Left lung (tissue), 10 donors: Measurements from ENCODE around the gene AP1G2. TPM values are rescaled to one million over a fixed set of nuclear protein-coding genes. Genes with fewer than 3 reads are reported as not detected.
A peak's percentile ranks its signal among the peaks of the same experiment; 100 is the strongest.

Experiments
- ATAC-seq: fragments of 200-7000 bp; cut with Tn5 transposase; one replicate; pipeline ENCODE4 v1.9.1; 2020; ENCODE audit warnings: moderate library complexity
- DNase-seq, 4 donors: peaks; one replicate each; pipeline ENCODE4 v3.0.0-alpha.2; 2013 to 2020
- H3K27ac ChIP-seq, 2 donors: fragments of 200-600 bp; sonication (generic) in 1 of 2; one replicate each; pipeline versions ENCODE4 v1.5.0 to v1.8.0; 2020 to 2021
- H3K27me3 ChIP-seq, 2 donors: fragments of 200-600 bp; sonication (generic) in 1 of 2; one replicate each; pipeline versions ENCODE4 v1.5.0 to v1.8.0; 2020 to 2021
- H3K36me3 ChIP-seq, 2 donors: fragments of 200-600 bp; sonication (generic) in 1 of 2; one replicate each; pipeline versions ENCODE4 v1.5.0 to v1.8.0; 2020 to 2021
- H3K4me1 ChIP-seq, 2 donors: fragments of 200-600 bp; one replicate each; pipeline ENCODE4 v1.8.0; 2021
- H3K4me3 ChIP-seq, 2 donors: fragments of 200-600 bp; sonication (generic) in 1 of 2; one replicate each; pipeline versions ENCODE4 v1.5.0 to v1.8.0; 2020 to 2021; ENCODE audit warnings: mild to moderate bottlenecking in 1 of 2
- H3K9me3 ChIP-seq, 2 donors: fragments of 200-600 bp; sonication (generic) in 1 of 2; one replicate each; pipeline versions ENCODE4 v1.5.0 to v1.8.0; 2020 to 2021
- CTCF ChIP-seq, 2 donors: fragments of 200-600 bp; sonication (generic) in 1 of 2; IDR thresholded peaks; one replicate each; pipeline versions ENCODE4 v1.5.0 to v1.8.0; 2021; ENCODE audit warnings: antibody characterized with exemption in 2 of 2
- intact Hi-C, 2 donors: fragments of 100-400 bp; cut with DNase I; formaldehyde crosslinking; loops; one replicate each; pipeline versions ENCODE4 v1.11.2 to v1.14.2; 2022
- polyA plus RNA-seq, 6 donors: library from polyadenylated mRNA; unstranded; fragments of 120-200 nt; gene quantifications; one replicate each; pipeline ENCODE4 v1.2.1, GENCODE V29; 2013; ENCODE audit not compliant: insufficient read length in 6 of 6
- total RNA-seq, 2 donors: library from RNA; stranded (reverse); fragmentation: NEBNext Ultra II Directional; extraction: Animal tissue kit (Norgen Biotek cat#: 25700); gene quantifications; one replicate each; pipeline ENCODE4 v1.2.1, GENCODE V29; 2021
- donor health status: DM: no; HTN: yes; CAD: no.
- donor health status: DM: no; HTN: no; CAD: no.

AP1G2 gene
- total and polyA plus RNA-seq, 8 donors = 60.6 to 121 (median 93.3) TPM

GRCh38 chr14:23580152-23580926 is 12.7 kb upstream of the AP1G2 start:
- peaks cover 8 to 20% of the 10 kb centered on the region in 2 donors for H3K4me1 ChIP-seq
- intact Hi-C loops = no loop called here
- H3K27me3 ChIP-seq = peaks cover 28 to 74% of the 10 kb centered on the region in 2 donors
- no peak for ATAC-seq
- DNase-seq = peak in 1 of 4 donors; percentile 60
- no peak for TF ChIP-seq CTCF (IDR thresholded peaks at IDR 0.05)
- no peak overlapping the region for H3K4me3 ChIP-seq
- H3K9me3 ChIP-seq = no peaks in the 10 kb centered on the region
- H3K27ac ChIP-seq = no peak overlapping the region
- H3K36me3 ChIP-seq = no peaks in the 10 kb centered on the region

GRCh38 chr14:23579739-23580138 is 12.1 kb upstream of the AP1G2 start:
- TF ChIP-seq CTCF (IDR thresholded peaks at IDR 0.05) = no peak
- no peaks in the 10 kb centered on the region for H3K36me3 ChIP-seq
- H3K9me3 ChIP-seq = no peaks in the 10 kb centered on the region
- H3K27me3 ChIP-seq = peaks cover 34 to 80% of the 10 kb centered on the region in 2 donors
- DNase-seq (no peak), ATAC-seq (no peak)
- intact Hi-C loops = no loop called here
- H3K4me1 ChIP-seq = peaks cover 8 to 20% of the 10 kb centered on the region in 2 donors
- no peak overlapping the region for H3K4me3 ChIP-seq
- H3K27ac ChIP-seq = no peak overlapping the region

GRCh38 chr14:23579311-23579630 is 11.7 kb upstream of the AP1G2 start:
- Histone ChIP-seq H3K4me3 (no peak overlapping the region), H3K9me3 (no peaks in the 10 kb centered on the region), H3K27me3 (peaks cover 36 to 85% of the 10 kb centered on the region in 2 donors), H3K4me1 (peaks cover 8 to 20% of the 10 kb centered on the region in 2 donors), H3K27ac (no peak overlapping the region), H3K36me3 (no peaks in the 10 kb centered on the region)
- no peak for TF ChIP-seq CTCF (IDR thresholded peaks at IDR 0.05)
- intact Hi-C loops = no loop called here
- no peak for ATAC-seq
- no peak for DNase-seq

GRCh38 chr14:23578560-23579310 is 11.1 kb upstream of the AP1G2 start, which contains the start of gene JPH4:
Gene JPH4 (minus strand): TSS chr14:23578790. CDS start chr14:23577453, 1,337 bp downstream.
- no peak for ATAC-seq

More at GRCh38 chr14:23578560-23579310, 11.1 kb upstream of the AP1G2 start, which contains the start of gene JPH4:
- Histone ChIP-seq H3K27me3 (peaks cover 36 to 87% of the 10 kb centered on the region in 2 donors), H3K4me3 (no peak within 1 kb of the TSS), H3K27ac (no peak within 1 kb of the TSS), H3K36me3 (no peaks in the 10 kb centered on the region), H3K9me3 (no peaks in the 10 kb centered on the region), H3K4me1 (peaks cover 8 to 20% of the 10 kb centered on the region in 2 donors)
- intact Hi-C loops = no loop called here
- no peak for TF ChIP-seq CTCF (IDR thresholded peaks at IDR 0.05)
- DNase-seq = peak in 1 of 4 donors; percentile 53
